GM12873 (cell line): ENCODE results near the gene ARMC7.

ENCODE experiments used
- CTCF ChIP-seq: IDR thresholded peaks from 2 replicates; pipeline ENCODE4 v1.5.1; 2012; ENCODE audit warnings: low read depth, mild to moderate bottlenecking, moderate library complexity, low read length, control low read depth; ENCODE audit not compliant: insufficient read depth; ENCODE audit errors: missing control alignments

ARMC7 gene

GRCh38 chr17:75109407-75110233 lies at the start of gene ARMC7:
TSS of gene ARMC7 (plus strand) at chr17:75109969. CDS start at chr17:75110289, 320 bp downstream.
- no peak for TF ChIP-seq CTCF

- TF ChIP-seq CTCF, result no peak
Measured at GRCh38 chr17:75060434-75061054, 49.2 kb upstream of the ARMC7 start.

GRCh38 chr17:75061055-75061438 lies 48.7 kb upstream of the ARMC7 start:
- TF ChIP-seq CTCF, result no peak

GRCh38 chr17:75061618-75062017 lies 48.2 kb upstream of the ARMC7 start:
- TF ChIP-seq CTCF, result no peak

- TF ChIP-seq CTCF, result no peak
Measured at GRCh38 chr17:75063201-75063600, 46.6 kb upstream of the ARMC7 start.

DNA sequence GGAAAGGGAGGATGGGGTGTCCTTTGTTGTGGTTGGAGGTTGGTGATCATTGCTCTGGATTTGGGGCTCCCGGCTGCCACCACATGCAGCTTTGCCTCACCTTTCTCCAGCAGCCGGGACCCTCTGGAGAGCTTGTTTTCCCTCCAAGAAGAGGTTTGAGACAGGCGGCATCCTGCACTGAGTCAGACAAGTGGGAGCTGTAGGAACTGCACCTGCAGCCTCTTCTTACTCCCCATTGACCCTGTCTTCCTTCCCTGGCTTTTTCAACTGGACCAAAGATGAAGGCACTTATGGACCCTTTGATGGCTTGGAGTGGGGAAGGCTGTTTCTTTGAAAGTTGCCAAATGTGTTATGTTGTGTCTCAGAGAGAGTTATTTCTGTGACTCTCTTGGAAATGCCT lies 46.1 kb upstream of the ARMC7 start:
- TF ChIP-seq CTCF, result peak; percentile 6

- no peak for TF ChIP-seq CTCF
Measured at GRCh38 chr17:75064040-75064439, 45.7 kb upstream of the ARMC7 start.
